Stimulated activated CD4-positive, alpha-beta T cell treated with anti-CD3 and anti-CD28 coated beads, TNF-alpha, amount 100 ng/mL, for 4 hours (primary cell): ENCODE data around the gene WNT7B.

Experiments
- DNase-seq, 3 experiments: peaks; one replicate each; pipeline ENCODE4 v3.0.0-alpha.2; 2020; ENCODE audit warnings: low read depth in 3 of 3

The WNT7B gene

GRCh38 chr22:45876136-45877035 is 100.6 kb downstream of the WNT7B start:
- DNase-seq, result no peak

GRCh38 chr22:45872659-45873263 is 104.2 kb downstream of the WNT7B start:
- no peak for DNase-seq

- no peak for DNase-seq
These were observed 105.2 kb downstream of the WNT7B start for GRCh38 chr22:45871721-45872120.
